Right atrium auricular region (tissue), 2 donors: ENCODE measurements around the gene ERH. TPM values are rescaled to one million over a fixed set of nuclear protein-coding genes. Genes with fewer than 3 reads are reported as not detected.

ENCODE experiments used
- DNase-seq: peaks from one replicate; pipeline ENCODE4 v3.0.0-alpha.2; 2019; ENCODE audit warnings: low spot score
- H3K27ac ChIP-seq, 2 donors: fragments of 200-600 bp; sonication (generic); 1 replicate in 1 of 2; 2 replicates in 1 of 2; pipeline ENCODE4 v1.5.1; 2016 to 2019
- H3K27me3 ChIP-seq, 2 donors: fragments of 200-600 bp; sonication (generic); one replicate each; pipeline versions ENCODE4 v1.5.1 to v1.6.0; 2017 to 2019
- H3K36me3 ChIP-seq: fragments of 200-600 bp; sonication (generic); one replicate; pipeline ENCODE4 v1.5.1; 2016
- H3K4me1 ChIP-seq, 2 donors: fragments of 200-600 bp; sonication (generic); one replicate each; pipeline versions ENCODE4 v1.5.1 to v1.6.0; 2017 to 2019
- H3K4me3 ChIP-seq, 2 donors: fragments of 200-600 bp; sonication (generic); 1 replicate in 1 of 2; 2 replicates in 1 of 2; pipeline ENCODE4 v1.5.1; 2017 to 2019; ENCODE audit warnings: mild to moderate bottlenecking in 1 of 2, moderate library complexity in 1 of 2
- H3K9me3 ChIP-seq, 2 donors: fragments of 200-600 bp; sonication (generic); one replicate each; pipeline ENCODE4 v1.5.1; 2019
- total RNA-seq, 2 donors: library from RNA; depleted of rRNA; stranded (reverse); fragments of >200 nt; gene quantifications; one replicate each; pipeline ENCODE4 v1.1.0, GENCODE V29; 2016
- TF ChIP-seq, protein P1 (sequence below), 2 donors: fragments of 200-600 bp; sonication (generic); IDR thresholded peaks; one replicate each; pipeline ENCODE4 v1.5.1; 2019; ENCODE audit warnings: antibody characterized with exemption in 2 of 2

The ERH gene
- total RNA-seq, 2 donors from 2014 or later: 47.1 to 55.1 TPM

DNA sequence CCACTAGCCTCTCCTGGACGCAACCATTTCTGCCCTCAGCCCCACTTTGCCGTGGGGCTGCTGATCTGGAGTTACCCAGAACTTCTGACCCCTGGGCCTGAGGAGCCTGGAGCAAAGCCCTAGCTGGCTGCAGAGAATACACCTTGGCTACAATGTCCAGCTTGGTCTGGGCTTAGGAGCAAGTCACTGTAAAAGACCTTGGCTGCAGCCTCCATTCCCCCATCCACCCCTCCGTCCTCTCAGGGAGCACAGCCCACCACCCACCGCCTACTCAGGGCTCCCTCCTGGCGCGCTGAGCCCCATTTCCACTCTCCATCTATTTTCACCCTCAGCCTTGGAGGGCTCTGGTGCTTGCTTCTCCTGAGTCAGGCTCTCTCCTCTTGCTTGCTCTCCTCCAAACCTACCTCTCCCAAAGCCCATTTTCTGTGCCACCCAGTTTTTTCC, 42.9 kb downstream of the ERH start:
- peaks cover 0 to 16% of the 10 kb centered on the region in 2 donors for H3K4me1 ChIP-seq
- peak overlapping the region; percentile 55 to 69 for H3K27ac ChIP-seq
- no peak overlapping the region for H3K4me3 ChIP-seq
- DNase-seq: no peak
- H3K36me3 ChIP-seq: no peaks in the 10 kb centered on the region
- no peaks in the 10 kb centered on the region for H3K9me3 ChIP-seq
- TF ChIP-seq, protein P1, sequence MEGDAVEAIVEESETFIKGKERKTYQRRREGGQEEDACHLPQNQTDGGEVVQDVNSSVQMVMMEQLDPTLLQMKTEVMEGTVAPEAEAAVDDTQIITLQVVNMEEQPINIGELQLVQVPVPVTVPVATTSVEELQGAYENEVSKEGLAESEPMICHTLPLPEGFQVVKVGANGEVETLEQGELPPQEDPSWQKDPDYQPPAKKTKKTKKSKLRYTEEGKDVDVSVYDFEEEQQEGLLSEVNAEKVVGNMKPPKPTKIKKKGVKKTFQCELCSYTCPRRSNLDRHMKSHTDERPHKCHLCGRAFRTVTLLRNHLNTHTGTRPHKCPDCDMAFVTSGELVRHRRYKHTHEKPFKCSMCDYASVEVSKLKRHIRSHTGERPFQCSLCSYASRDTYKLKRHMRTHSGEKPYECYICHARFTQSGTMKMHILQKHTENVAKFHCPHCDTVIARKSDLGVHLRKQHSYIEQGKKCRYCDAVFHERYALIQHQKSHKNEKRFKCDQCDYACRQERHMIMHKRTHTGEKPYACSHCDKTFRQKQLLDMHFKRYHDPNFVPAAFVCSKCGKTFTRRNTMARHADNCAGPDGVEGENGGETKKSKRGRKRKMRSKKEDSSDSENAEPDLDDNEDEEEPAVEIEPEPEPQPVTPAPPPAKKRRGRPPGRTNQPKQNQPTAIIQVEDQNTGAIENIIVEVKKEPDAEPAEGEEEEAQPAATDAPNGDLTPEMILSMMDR (IDR thresholded peaks at IDR 0.05): no peak
- no peaks in the 10 kb centered on the region for H3K27me3 ChIP-seq

DNA sequence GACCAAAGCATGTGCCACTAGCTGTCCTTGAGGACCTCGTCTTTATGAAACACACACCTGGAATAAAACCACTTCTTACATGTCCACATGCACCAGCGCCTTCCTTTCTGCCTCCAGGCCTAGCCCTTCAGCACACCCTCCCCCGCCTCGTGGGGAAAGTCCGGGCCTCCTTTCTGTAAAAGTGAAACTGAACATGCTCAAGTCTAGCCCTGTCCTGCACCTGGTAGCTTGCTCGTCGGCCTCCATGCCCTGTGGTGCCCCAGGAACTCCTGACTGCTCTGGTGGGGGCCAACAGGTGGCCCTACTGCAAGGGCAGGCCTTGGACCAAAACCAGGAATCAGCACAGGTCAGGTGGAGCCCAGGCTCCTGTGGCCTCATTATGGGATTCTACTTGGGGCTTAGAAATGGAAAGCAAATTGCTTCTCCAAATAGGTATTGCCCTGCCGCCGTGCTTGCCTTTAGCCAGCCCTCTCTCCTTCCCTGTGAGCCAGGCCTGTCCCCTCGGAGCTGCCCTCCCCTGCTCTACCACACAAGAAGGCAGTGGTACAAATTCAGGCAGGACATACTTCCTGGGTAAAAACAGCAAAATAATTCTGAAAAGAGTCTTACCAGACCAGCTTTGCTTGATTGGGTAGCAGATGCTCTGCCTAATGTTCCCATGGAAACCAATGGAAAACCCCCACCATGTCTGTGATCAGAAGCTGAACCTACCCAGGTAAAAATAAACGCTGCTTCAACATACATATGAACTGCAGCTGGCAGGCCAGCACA, 43.5 kb downstream of the ERH start:
- Histone ChIP-seq H3K4me1 (peaks cover 0 to 16% of the 10 kb centered on the region in 2 donors), H3K4me3 (no peak overlapping the region), H3K36me3 (no peaks in the 10 kb centered on the region), H3K27me3 (no peaks in the 10 kb centered on the region), H3K9me3 (no peaks in the 10 kb centered on the region), H3K27ac (peak overlapping the region in 1 of 2 donors; percentile 69)
- DNase-seq: no peak
- TF ChIP-seq, protein P1 (IDR thresholded peaks at IDR 0.05): no peak

DNA sequence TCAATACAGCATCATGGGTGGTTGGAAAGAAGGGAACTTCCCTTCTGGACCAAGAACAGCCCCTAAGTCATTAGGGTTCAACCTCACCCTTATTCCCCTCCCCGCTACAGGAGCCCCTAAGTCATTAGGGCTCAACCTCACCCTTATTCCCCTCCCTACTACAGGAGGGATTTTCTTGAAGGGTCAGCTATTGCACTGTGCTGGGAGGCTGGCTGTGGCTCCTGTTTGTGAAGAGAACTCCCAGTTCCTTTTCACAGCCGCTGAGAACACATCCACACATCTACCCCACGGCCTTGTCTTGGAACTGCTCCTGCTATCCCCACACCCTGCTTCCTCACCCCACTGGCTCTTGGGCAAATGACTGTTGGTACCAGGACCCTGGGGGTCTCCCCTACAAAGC, 44.9 kb downstream of the ERH start:
- Histone ChIP-seq H3K36me3 (no peaks in the 10 kb centered on the region), H3K4me3 (no peak overlapping the region), H3K9me3 (no peaks in the 10 kb centered on the region), H3K4me1 (peaks cover 0 to 16% of the 10 kb centered on the region in 2 donors), H3K27me3 (no peaks in the 10 kb centered on the region), H3K27ac (no peak overlapping the region)
- TF ChIP-seq, protein P1 (IDR thresholded peaks at IDR 0.05): no peak
- DNase-seq: no peak

DNA sequence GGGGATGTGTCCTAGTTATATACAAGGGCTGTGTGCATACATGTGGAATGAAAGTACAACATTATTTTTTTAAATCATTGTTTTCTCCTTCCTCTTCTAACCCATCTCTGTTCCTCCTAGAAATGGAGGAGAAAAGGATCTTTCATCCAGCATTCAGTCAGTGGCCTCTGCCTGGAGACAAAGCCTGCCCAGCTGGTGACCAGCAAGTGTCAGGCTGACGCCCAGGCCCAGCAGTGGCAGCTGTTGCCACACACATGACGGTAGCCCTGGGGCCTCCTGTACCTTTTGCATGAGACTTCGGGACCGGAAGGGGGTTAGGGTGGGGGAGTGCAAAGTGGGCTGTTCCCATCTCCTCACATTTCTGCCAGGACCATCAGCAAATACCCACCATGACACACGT, 46.2 kb downstream of the ERH start:
- no peak overlapping the region for H3K27ac ChIP-seq
- no peak overlapping the region for H3K4me3 ChIP-seq
- peaks cover 5% of the 10 kb centered on the region for H3K36me3 ChIP-seq
- H3K27me3 ChIP-seq: no peaks in the 10 kb centered on the region
- H3K9me3 ChIP-seq: no peaks in the 10 kb centered on the region
- TF ChIP-seq, protein P1 (IDR thresholded peaks at IDR 0.05): no peak
- peaks cover 0 to 16% of the 10 kb centered on the region in 2 donors for H3K4me1 ChIP-seq
- no peak for DNase-seq

DNA sequence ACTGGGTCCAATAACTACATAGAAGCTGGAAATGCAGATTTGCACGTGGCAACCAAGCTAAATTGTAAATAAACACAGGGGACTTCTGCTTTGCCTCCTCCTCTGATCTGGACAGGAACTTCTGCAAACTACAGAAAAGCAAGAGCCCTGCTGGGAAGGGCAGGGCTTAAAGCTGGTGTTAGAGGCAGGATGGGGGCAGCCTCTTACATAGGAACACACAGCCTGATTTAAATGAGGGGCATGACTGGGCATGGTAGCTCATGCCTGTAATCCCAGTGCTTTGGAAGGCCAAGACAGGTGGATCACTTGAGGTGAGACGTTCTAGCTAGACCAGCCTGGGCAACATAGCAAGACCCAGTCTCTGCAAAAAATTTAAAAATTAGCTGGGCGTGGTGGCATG, 46.7 kb downstream of the ERH start:
- H3K9me3 ChIP-seq: no peaks in the 10 kb centered on the region
- H3K4me1 ChIP-seq: peaks cover 0 to 15% of the 10 kb centered on the region in 2 donors
- H3K36me3 ChIP-seq: peaks cover 5% of the 10 kb centered on the region
- DNase-seq: no peak
- TF ChIP-seq, protein P1 (IDR thresholded peaks at IDR 0.05): no peak
- H3K4me3 ChIP-seq: no peak overlapping the region
- no peak overlapping the region for H3K27ac ChIP-seq
- no peaks in the 10 kb centered on the region for H3K27me3 ChIP-seq
